ENCODE results near the gene FAM13C.
"Not testable (repeated sequence)": the region's sequence is repeated elsewhere in the genome, so short reads cannot be mapped to it uniquely, and the experiment has no call there.

FAM13C gene

GRCh38 chr10:59223597-59223996, 138.8 kb downstream of the FAM13C start:
- DNase-seq: not testable (repeated sequence)

GRCh38 chr10:59222788-59223187, 139.6 kb downstream of the FAM13C start:
- no peak for DNase-seq

GRCh38 chr10:59216178-59216869, 146.0 kb downstream of the FAM13C start:
- no peak for DNase-seq

GRCh38 chr10:59214160-59214559, 148.2 kb downstream of the FAM13C start:
- no peak for DNase-seq

DNA sequence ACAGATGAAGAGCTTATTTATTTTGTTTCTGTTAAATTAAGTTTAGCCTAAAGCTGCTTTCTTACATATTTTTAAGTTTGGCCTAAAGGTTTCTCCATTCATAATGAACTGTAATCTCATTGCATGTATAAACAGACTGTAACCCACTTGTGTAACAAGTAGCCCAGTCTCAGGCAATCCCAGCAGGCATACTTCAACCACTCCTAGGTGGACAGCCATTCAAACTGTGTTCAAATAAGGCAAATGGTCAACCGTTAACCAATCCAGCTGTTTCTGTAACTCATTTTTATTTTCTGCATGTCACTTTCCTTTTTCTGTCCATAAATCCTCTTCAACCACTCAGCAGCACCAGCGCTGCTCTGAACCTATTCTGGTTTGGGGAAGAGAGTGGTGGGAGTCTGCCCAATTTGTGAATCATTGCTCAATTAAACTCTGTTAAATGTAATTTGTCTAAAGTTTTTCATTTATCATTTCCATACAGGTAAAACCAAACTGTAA, 150.0 kb downstream of the FAM13C start:
- no peak for DNase-seq

GRCh38 chr10:59206204-59206720, 156.1 kb downstream of the FAM13C start:
- no peak for DNase-seq

All from NCI-H146 (cell line).